BLaER1 (cell line): ENCODE measurements around the gene THOC6.
A peak's percentile ranks its signal among the peaks of the same experiment; 100 is the strongest.
"Not testable (repeated sequence)": the region's sequence is repeated elsewhere in the genome, so short reads cannot be mapped to it uniquely, and the experiment has no call there.

Source experiments
- H3K27ac ChIP-seq: shearing (Covaris generic); formaldehyde crosslinking; 2 replicates; pipeline ENCODE4 v1.8.1; 2022
- H3K27me3 ChIP-seq: shearing (Covaris generic); formaldehyde crosslinking; 2 replicates; pipeline ENCODE4 v1.8.1; 2022
- H3K36me3 ChIP-seq: shearing (Covaris generic); formaldehyde crosslinking; 2 replicates; pipeline ENCODE4 v1.8.1; 2022
- H3K4me1 ChIP-seq: shearing (Covaris generic); formaldehyde crosslinking; 2 replicates; pipeline ENCODE4 v1.8.1; 2022
- H3K4me2 ChIP-seq: shearing (Covaris generic); formaldehyde crosslinking; 2 replicates; pipeline ENCODE4 v1.8.1; 2022
- H3K4me3 ChIP-seq: shearing (Covaris generic); formaldehyde crosslinking; 2 replicates; pipeline ENCODE4 v1.8.1; 2022
- H3K9ac ChIP-seq: shearing (Covaris generic); formaldehyde crosslinking; 2 replicates; pipeline ENCODE4 v1.8.1; 2022
- H3K9me3 ChIP-seq: shearing (Covaris generic); formaldehyde crosslinking; 2 replicates; pipeline ENCODE4 v1.8.1; 2022
- H4K20me1 ChIP-seq: shearing (Covaris generic); formaldehyde crosslinking; 2 replicates; pipeline ENCODE4 v1.8.1; 2022
- Cebpa-rat ChIP-seq: shearing (Covaris generic); IDR thresholded peaks from 2 replicates; pipeline ENCODE4 v1.8.1; 2022

The THOC6 gene

GRCh38 chr16:3065742-3066439, 42.1 kb downstream of the THOC6 start:
- Histone ChIP-seq H3K27ac (peak overlapping the region; percentile 2; the same call in 1 of the 2 replicates), H3K9ac (no peak overlapping the region), H3K36me3 (no peaks in the 10 kb centered on the region), H3K4me3 (no peak overlapping the region), H4K20me1 (no peaks in the 10 kb centered on the region), H3K4me2 (no peak overlapping the region), H3K4me1 (peaks cover 30% of the 10 kb centered on the region), H3K9me3 (no peaks in the 10 kb centered on the region), H3K27me3 (no peaks in the 10 kb centered on the region)
- TF ChIP-seq Cebpa-rat, result no peak

- H3K4me1 ChIP-seq, result peaks cover 35% of the 10 kb centered on the region
- H3K36me3 ChIP-seq, result no peaks in the 10 kb centered on the region
- TF ChIP-seq Cebpa-rat, result no peak
- H3K9me3 ChIP-seq, result no peaks in the 10 kb centered on the region
- no peaks in the 10 kb centered on the region for H4K20me1 ChIP-seq
- no peak overlapping the region for H3K9ac ChIP-seq
- no peaks in the 10 kb centered on the region for H3K27me3 ChIP-seq
- H3K4me2 ChIP-seq, result no peak overlapping the region
- H3K27ac ChIP-seq, result no peak overlapping the region
- no peak overlapping the region for H3K4me3 ChIP-seq
Measured at GRCh38 chr16:3066440-3066748, 42.6 kb downstream of the THOC6 start.

- no peaks in the 10 kb centered on the region for H4K20me1 ChIP-seq
- no peak for TF ChIP-seq Cebpa-rat
- H3K27ac ChIP-seq, result peak overlapping the region; percentile 18; the same call in 1 of the 2 replicates
- no peaks in the 10 kb centered on the region for H3K36me3 ChIP-seq
- H3K4me3 ChIP-seq, result no peak overlapping the region
- H3K27me3 ChIP-seq, result no peaks in the 10 kb centered on the region
- H3K9me3 ChIP-seq, result no peaks in the 10 kb centered on the region
- no peak overlapping the region for H3K9ac ChIP-seq
- H3K4me2 ChIP-seq, result no peak overlapping the region
- peaks cover 55% of the 10 kb centered on the region for H3K4me1 ChIP-seq
Measured at GRCh38 chr16:3068487-3068886, 44.7 kb downstream of the THOC6 start.

- H3K4me3 ChIP-seq, H3K9ac ChIP-seq, H4K20me1 ChIP-seq, H3K27ac ChIP-seq, H3K9me3 ChIP-seq, H3K36me3 ChIP-seq, H3K4me2 ChIP-seq, H3K27me3 ChIP-seq: not testable (repeated sequence)
- H3K4me1 ChIP-seq, result peaks cover 61% of the 10 kb centered on the region
Measured at GRCh38 chr16:3069146-3069545, 45.3 kb downstream of the THOC6 start.

- Histone ChIP-seq H3K9me3 (no peaks in the 10 kb centered on the region), H4K20me1 (no peaks in the 10 kb centered on the region), H3K36me3 (no peaks in the 10 kb centered on the region), H3K4me2 (peak overlapping the region; percentile 28), H3K4me1 (peaks cover 67% of the 10 kb centered on the region), H3K4me3 (no peak overlapping the region), H3K9ac (no peak overlapping the region), H3K27ac (no peak overlapping the region), H3K27me3 (no peaks in the 10 kb centered on the region)
- TF ChIP-seq Cebpa-rat, result no peak
Measured at GRCh38 chr16:3070608-3071111, 46.8 kb downstream of the THOC6 start.

GRCh38 chr16:3071655-3072054, 47.8 kb downstream of the THOC6 start:
- H3K4me3 ChIP-seq, result no peak overlapping the region
- no peak; the same call in 1 of the 2 replicates for TF ChIP-seq Cebpa-rat
- no peak overlapping the region for H3K9ac ChIP-seq
- H3K9me3 ChIP-seq, result no peaks in the 10 kb centered on the region
- peak overlapping the region; percentile 28; the same call in 1 of the 2 replicates for H3K4me2 ChIP-seq
- H3K4me1 ChIP-seq, result peaks cover 76% of the 10 kb centered on the region
- no peaks in the 10 kb centered on the region for H3K36me3 ChIP-seq
- no peaks in the 10 kb centered on the region for H4K20me1 ChIP-seq
- no peaks in the 10 kb centered on the region for H3K27me3 ChIP-seq
- no peak overlapping the region for H3K27ac ChIP-seq

- H3K36me3 ChIP-seq, H3K9me3 ChIP-seq, H4K20me1 ChIP-seq, H3K27me3 ChIP-seq, H3K4me3 ChIP-seq, H3K27ac ChIP-seq, H3K9ac ChIP-seq: not testable (repeated sequence)
- peak overlapping the region; percentile 28; the same call in 1 of the 2 replicates for H3K4me2 ChIP-seq
- peaks cover 81% of the 10 kb centered on the region for H3K4me1 ChIP-seq
Measured at GRCh38 chr16:3072148-3072547, 48.3 kb downstream of the THOC6 start.

- not testable (repeated sequence) for H3K36me3 ChIP-seq, H3K9me3 ChIP-seq, H3K27me3 ChIP-seq, H3K27ac ChIP-seq, H3K9ac ChIP-seq, H3K4me3 ChIP-seq, H4K20me1 ChIP-seq
- Histone ChIP-seq H3K4me1 (peaks cover 81% of the 10 kb centered on the region), H3K4me2 (peak overlapping the region; percentile 87)
Measured at GRCh38 chr16:3072576-3073263, 48.9 kb downstream of the THOC6 start.

- Histone ChIP-seq H3K9me3 (peaks cover 9% of the 10 kb centered on the region; the same call in 1 of the 2 replicates), H3K4me1 (peaks cover 81% of the 10 kb centered on the region), H3K27ac (no peak overlapping the region), H3K27me3 (no peaks in the 10 kb centered on the region), H3K4me3 (no peak overlapping the region), H3K4me2 (peak overlapping the region; percentile 87), H4K20me1 (no peaks in the 10 kb centered on the region), H3K36me3 (no peaks in the 10 kb centered on the region), H3K9ac (no peak overlapping the region)
- TF ChIP-seq Cebpa-rat, result no peak
Measured at GRCh38 chr16:3073448-3073847, 49.6 kb downstream of the THOC6 start.

GRCh38 chr16:3074860-3075522, 51.2 kb downstream of the THOC6 start:
- peaks cover 19% of the 10 kb centered on the region for H3K9me3 ChIP-seq
- peak overlapping the region; percentile 87 for H3K4me2 ChIP-seq
- no peaks in the 10 kb centered on the region for H3K36me3 ChIP-seq
- no peaks in the 10 kb centered on the region for H4K20me1 ChIP-seq
- H3K27ac ChIP-seq, result peak overlapping the region; percentile 90
- peak; percentile 96 for TF ChIP-seq Cebpa-rat
- H3K9ac ChIP-seq, result peak overlapping the region; percentile 69; the same call in 1 of the 2 replicates
- H3K4me3 ChIP-seq, result peak overlapping the region; percentile 2; the same call in 1 of the 2 replicates
- H3K4me1 ChIP-seq, result peaks cover 86% of the 10 kb centered on the region
- H3K27me3 ChIP-seq, result no peaks in the 10 kb centered on the region
